ENCODE data around the gene GCGR.
A peak's percentile ranks its signal among the peaks of the same experiment; 100 is the strongest.

GCGR gene

GRCh38 chr17:81832608-81833159 lies 28.7 kb downstream of the GCGR start:
- DNase-seq (ENCODE audit: low read depth), result no peak
- H3K4me3 ChIP-seq (ENCODE audit: low read depth, low read length), result peak overlapping the region; percentile 77
- in situ Hi-C loops (cut with HindIII; ENCODE audit: low sequenced_read_pairs), result no loop called here
- TF ChIP-seq CTCF (IDR thresholded peaks at IDR 0.05; ENCODE audit: low read depth, low read length, missing control alignments), result no peak

GRCh38 chr17:81833160-81833920 lies 29.4 kb downstream of the GCGR start, which contains the start of gene MCRIP1:
Gene MCRIP1, minus strand, starts transcription at chr17:81833291. Its CDS starts 8,785 bp downstream, at chr17:81824506.
- TF ChIP-seq CTCF (IDR thresholded peaks at IDR 0.05; ENCODE audit: low read depth, low read length, missing control alignments), result no peak
- DNase-seq (ENCODE audit: low read depth), result peak; percentile 77
- in situ Hi-C loops (cut with HindIII; ENCODE audit: low sequenced_read_pairs), result no loop called here
- peak within 1 kb of the TSS; percentile 77 for H3K4me3 ChIP-seq (ENCODE audit: low read depth, low read length)

GRCh38 chr17:81833921-81834830 lies 30.2 kb downstream of the GCGR start:
- no peak for TF ChIP-seq CTCF (IDR thresholded peaks at IDR 0.05; ENCODE audit: low read depth, low read length, missing control alignments)
- no peak for DNase-seq (ENCODE audit: low read depth)
- in situ Hi-C loops (cut with HindIII; ENCODE audit: low sequenced_read_pairs), result no loop called here
- peak overlapping the region; percentile 76 for H3K4me3 ChIP-seq (ENCODE audit: low read depth, low read length)

- TF ChIP-seq CTCF (IDR thresholded peaks at IDR 0.05; ENCODE audit: low read depth, low read length, missing control alignments), result no peak
- DNase-seq (ENCODE audit: low read depth), result no peak
- peak within 1 kb of the TSS; percentile 76 for H3K4me3 ChIP-seq (ENCODE audit: low read depth, low read length)
- in situ Hi-C loops (cut with HindIII; ENCODE audit: low sequenced_read_pairs), result no loop called here
Measured at GRCh38 chr17:81834831-81835267, 30.9 kb downstream of the GCGR start, which contains the start of gene PPP1R27. Gene PPP1R27, minus strand, starts transcription at chr17:81835050. Its CDS starts 97 bp downstream, at chr17:81834953.

GRCh38 chr17:81837641-81838040 lies 33.7 kb downstream of the GCGR start:
- DNase-seq (ENCODE audit: low read depth), result no peak
- in situ Hi-C loops (cut with HindIII; ENCODE audit: low sequenced_read_pairs), result no loop called here
- TF ChIP-seq CTCF (IDR thresholded peaks at IDR 0.05; ENCODE audit: low read depth, low read length, missing control alignments), result no peak
- no peak overlapping the region for H3K4me3 ChIP-seq (ENCODE audit: low read depth, low read length)

GRCh38 chr17:81838753-81839255 lies 34.9 kb downstream of the GCGR start:
- in situ Hi-C loops (cut with HindIII; ENCODE audit: low sequenced_read_pairs), result no loop called here
- DNase-seq (ENCODE audit: low read depth), result no peak
- no peak overlapping the region for H3K4me3 ChIP-seq (ENCODE audit: low read depth, low read length)
- TF ChIP-seq CTCF (IDR thresholded peaks at IDR 0.05; ENCODE audit: low read depth, low read length, missing control alignments), result no peak
